ENCODE measurements around the gene MRPS31. TPM values are rescaled to one million over a fixed set of nuclear protein-coding genes. Genes with fewer than 3 reads are reported as not detected.
"Not testable (repeated sequence)": the region's sequence is repeated elsewhere in the genome, so short reads cannot be mapped to it uniquely, and the experiment has no call there.

MRPS31 gene
- total RNA-seq, 1 experiment from 2014 or later = 36.0 TPM

DNA sequence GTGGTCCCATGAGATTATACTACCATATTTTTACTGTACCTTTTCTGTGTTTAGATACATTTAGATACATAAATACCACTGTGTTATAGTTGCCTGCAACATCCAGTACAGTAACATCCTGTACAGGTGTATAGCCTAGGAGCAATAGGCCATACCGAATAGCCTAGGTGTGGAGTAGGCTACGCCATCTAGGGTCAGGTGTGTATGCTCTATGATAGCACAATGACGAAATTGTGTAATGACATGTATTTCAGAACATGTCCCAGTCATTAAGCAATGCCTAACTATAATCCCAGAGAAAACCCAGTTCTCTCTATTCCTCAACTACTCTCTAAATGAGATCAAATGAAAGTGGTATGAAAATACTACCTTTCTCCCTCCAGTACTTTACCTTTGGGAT, 22.3 kb upstream of the MRPS31 start:
- in situ Hi-C loops (cut with HindIII; ENCODE audit: low pct_unique_long_range_greater_than_20kb, low sequenced_read_pairs) = no loop called here
- no peak for DNase-seq (ENCODE audit: low read depth, low spot score)

GRCh38 chr13:40792284-40793051, 21.5 kb upstream of the MRPS31 start:
- in situ Hi-C loops (cut with HindIII; ENCODE audit: low pct_unique_long_range_greater_than_20kb, low sequenced_read_pairs) = no loop called here
- no peak for DNase-seq (ENCODE audit: low read depth, low spot score)

DNA sequence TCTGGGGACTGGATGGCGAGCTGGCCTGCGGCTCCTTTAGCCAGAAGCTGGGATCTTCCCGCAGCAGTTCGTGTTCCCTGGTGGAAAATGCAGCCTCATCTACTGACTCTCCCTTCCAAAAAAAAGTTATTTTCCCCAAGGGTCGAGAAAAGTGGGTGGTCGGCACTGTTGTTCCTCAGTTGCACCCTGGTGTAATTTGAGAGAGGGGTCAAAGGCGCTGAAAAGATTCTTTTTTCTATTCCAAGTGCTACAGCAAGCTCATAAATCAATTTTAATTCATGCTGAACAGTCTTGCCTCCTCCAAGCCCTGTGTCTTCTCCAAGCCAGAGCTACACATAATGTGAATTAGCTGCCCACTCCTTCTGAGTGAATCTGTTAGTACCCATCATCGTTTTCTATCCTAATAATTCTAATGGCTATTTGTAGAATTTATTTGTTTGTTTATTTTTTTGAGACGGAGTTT, 19.2 kb upstream of the MRPS31 start:
- in situ Hi-C loops (cut with HindIII; ENCODE audit: low pct_unique_long_range_greater_than_20kb, low sequenced_read_pairs) = no loop called here
- no peak for DNase-seq (ENCODE audit: low read depth, low spot score)

DNA sequence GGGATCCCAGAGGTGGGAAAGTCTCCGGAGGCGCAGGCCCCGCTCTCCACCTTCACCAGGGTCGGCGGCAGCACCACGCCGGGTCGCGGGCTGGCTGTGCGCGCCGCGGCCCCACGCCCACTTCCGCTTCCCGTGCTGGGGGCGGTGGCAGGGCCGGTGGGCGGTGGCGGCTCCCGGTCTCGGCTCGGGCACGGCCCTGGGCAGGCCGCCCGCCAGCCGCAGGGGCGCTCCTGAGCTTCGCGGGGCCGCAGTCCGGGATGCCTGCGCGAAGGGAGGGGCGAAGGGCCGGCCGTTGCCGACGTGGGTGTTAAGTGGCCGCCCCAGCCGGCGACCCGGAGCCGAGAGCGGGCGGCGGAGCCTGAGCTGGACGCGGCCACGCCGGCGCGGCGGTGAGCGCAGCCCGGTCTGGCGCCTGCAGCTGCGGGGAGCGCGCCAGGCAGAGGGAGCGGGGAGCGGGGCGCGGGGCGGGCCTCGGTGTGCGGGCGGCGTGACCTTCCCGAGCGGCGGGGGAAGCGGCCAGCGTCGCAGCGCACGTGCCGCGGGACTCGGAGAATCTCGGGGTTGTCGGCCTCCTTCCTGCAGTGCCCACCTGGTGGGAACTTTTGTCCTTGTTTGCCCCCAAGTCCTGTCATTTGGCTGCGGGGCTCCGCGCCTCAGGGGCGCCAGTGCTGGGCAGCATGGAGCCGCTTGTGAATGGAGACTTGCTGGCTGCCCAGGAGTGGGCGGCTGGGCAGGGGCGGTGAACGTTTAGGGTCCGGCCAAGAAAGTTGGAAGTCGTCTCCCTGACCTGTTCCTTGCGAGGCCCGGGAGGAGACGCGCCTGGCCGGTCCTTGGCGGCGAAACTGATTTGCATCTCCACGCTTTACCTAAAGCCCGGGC, 18.5 kb upstream of the MRPS31 start, which contains the start of gene SLC25A15:
Gene SLC25A15 (plus strand): TSS at position 337 of the 879 bp plus-strand sequence. CDS start 3,616 bp downstream, outside the sequence.
- peak; percentile 85 for DNase-seq (ENCODE audit: low read depth, low spot score)
- in situ Hi-C loops (cut with HindIII; ENCODE audit: low pct_unique_long_range_greater_than_20kb, low sequenced_read_pairs) = no loop called here

DNA sequence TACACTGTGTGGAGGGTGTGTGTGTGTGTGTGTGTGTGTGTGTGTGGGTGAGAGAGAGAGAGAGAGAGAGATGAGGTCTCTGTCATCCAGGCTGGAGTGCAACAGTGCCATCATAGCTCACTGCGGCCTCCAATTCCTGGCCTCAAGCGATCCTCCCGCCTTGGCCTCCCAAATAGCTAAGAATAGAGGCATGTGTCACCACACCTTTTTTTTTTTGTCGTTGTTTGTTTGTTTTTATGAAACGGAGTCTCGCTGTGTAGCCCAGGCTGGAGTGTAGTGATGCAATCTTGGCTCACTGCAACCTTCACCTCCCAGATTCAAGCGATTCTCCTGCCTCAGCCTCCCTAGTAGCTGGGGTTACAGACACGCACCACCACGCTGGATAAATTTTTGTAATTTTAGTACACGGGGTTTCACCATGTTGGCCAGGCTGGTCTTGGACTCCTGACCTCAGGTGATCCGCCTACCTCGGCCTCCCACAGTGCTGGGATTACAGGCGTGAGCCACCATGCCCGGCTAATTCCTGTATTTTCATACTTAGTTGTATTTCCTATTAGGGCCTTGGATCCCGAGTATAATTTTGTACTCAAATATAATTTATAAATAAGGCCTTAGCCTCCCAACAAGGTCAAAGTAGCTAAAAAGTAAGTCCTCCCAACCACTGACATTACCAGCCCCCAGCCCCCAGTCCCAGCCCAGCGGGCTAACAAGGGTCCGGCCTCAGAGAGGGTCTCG, 17.7 kb upstream of the MRPS31 start:
- in situ Hi-C loops (cut with HindIII; ENCODE audit: low pct_unique_long_range_greater_than_20kb, low sequenced_read_pairs); DNase-seq (ENCODE audit: low read depth, low spot score): not testable (repeated sequence)

GRCh38 chr13:40787062-40787461, 16.1 kb upstream of the MRPS31 start:
- in situ Hi-C loops (cut with HindIII; ENCODE audit: low pct_unique_long_range_greater_than_20kb, low sequenced_read_pairs) = no loop called here
- no peak for DNase-seq (ENCODE audit: low read depth, low spot score)

DNA sequence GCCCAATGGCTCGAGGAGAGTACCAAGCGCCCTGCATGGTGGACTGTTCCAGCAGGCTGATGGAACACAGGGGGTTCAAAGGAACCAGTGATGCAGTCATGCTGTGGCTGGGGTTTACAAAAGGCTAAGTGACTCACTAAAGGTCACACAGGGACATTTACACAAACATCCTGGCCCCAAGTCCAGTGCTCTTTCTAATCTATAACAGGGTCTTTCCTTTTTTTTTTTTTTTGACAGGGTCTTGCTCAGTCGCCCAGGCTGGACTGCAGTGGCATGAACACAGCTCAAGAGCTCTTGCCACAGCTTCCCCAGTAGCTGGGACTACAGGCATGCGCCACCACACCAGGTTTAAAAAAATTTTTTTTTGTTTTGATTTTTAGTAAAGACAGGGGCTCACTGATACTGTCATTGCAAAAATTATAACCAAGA, 15.6 kb upstream of the MRPS31 start:
- DNase-seq (ENCODE audit: low read depth, low spot score) = peak; percentile 4
- in situ Hi-C loops (cut with HindIII; ENCODE audit: low pct_unique_long_range_greater_than_20kb, low sequenced_read_pairs) = no loop called here

- DNase-seq (ENCODE audit: low read depth, low spot score) = no peak
- in situ Hi-C loops (cut with HindIII; ENCODE audit: low pct_unique_long_range_greater_than_20kb, low sequenced_read_pairs) = no loop called here
Observed at GRCh38 chr13:40784540-40784939, 13.6 kb upstream of the MRPS31 start.

DNA sequence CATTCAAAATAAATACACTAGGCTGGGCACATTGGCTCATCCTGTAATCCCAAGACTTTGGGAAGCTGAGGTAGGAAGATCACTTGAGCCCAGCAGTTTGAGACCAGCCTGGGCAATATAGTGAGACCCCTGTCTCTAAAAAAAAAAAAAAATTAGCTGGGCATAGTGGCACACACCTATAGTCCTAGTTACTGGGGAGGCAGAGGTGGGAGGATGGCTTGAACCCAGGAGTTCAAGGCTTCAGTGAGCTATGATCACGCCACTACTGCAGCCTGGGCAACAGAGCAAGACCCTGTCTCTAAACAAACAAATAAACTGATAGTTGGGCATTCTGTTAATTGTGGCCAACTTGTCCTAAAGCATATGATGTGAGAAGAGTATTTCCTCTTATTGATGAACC, 12.0 kb upstream of the MRPS31 start:
- in situ Hi-C loops (cut with HindIII; ENCODE audit: low pct_unique_long_range_greater_than_20kb, low sequenced_read_pairs); DNase-seq (ENCODE audit: low read depth, low spot score): not testable (repeated sequence)

DNA sequence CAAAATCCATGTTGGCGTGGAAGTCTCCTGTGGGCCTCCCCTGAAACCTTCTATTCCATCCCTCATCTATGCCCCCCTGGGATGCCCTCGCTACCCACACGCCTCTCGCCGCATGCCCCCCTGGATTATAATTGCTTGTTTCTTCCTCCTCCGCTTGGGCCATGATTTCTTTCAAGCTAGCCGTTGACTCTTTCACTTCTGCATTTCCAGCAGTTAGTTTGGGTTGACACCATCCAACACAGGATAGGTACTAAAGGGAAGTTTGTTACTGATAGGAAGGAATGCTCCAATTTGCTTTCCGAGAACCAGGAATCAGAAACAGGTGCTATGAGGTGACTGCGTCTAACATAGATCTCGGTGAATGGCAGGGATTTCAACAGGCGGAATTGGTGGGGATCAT, 10.7 kb upstream of the MRPS31 start:
- DNase-seq (ENCODE audit: low read depth, low spot score) = no peak
- in situ Hi-C loops (cut with HindIII; ENCODE audit: low pct_unique_long_range_greater_than_20kb, low sequenced_read_pairs) = no loop called here

DNA sequence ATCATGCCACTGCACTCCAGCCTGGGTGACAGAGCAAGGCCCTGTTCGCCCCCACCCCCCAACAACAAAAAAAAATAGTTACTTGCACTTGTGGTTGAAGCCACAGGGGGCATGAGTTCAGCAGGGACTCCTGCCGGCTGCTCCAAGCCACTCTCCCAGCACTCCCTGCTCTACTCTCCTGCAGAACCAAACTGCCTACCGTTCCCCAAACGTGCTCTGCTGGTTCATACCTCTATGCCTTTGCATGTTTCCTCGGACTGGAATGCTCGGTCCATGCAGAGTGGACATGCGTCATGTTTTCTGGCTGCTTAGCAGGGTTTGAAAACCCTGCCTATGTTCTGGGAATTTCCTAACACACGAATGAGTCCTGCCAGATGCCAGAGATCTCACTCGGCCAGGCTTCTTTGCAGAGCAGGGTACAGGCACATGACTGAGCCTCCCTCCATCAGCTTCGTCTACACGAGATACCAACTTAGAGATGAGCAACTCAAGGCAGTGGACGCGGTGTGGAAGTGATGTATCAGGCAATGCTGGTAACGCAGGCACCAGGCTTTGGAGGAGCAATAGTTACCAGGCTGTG, 9.9 kb upstream of the MRPS31 start:
- in situ Hi-C loops (cut with HindIII; ENCODE audit: low pct_unique_long_range_greater_than_20kb, low sequenced_read_pairs) = no loop called here
- peak; percentile 45 for DNase-seq (ENCODE audit: low read depth, low spot score)

DNA sequence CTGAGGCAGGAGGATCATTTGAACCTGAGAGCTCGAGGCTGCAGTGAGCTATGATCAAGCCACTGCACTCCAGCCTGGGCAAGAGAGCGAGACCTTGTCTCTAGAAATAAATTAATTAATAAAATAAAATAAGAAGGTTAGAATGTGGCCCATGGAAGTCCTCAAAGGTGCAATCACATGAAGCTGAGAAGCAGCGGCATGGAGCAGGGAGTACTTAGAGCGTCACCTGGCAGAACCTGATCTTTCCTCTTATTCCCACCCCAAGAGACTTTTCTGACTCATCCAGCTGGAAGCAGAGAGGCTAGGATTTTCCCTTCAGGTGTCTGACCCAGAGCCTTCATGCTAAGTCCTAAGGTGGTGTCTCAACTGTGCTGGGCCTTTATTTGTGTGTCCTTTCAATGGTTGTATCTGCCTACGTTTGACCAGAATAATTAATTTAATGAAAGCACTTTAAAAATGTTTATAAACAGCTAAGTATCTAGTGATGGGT, 8.9 kb upstream of the MRPS31 start:
- in situ Hi-C loops (cut with HindIII; ENCODE audit: low pct_unique_long_range_greater_than_20kb, low sequenced_read_pairs) = no loop called here
- DNase-seq (ENCODE audit: low read depth, low spot score) = no peak

DNA sequence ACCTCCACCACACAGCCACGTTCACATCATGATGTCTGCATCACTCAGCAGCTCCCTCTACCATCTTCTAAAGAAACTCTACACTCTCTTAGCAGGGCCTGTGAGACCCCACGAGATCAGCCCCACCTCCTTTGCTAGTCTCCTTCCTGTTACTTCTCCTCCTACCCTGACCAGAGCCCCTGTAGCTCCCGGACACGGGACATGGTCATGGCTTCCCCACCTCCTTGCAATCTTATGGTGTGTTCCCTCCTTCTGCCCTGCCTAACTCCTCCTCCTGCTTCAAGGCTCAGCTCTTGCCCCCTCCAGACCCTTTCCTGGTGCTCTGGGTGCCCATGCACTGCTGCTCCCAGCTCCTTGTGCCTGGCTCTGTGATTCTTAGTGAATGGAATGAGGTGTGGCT, 8.1 kb upstream of the MRPS31 start:
- in situ Hi-C loops (cut with HindIII; ENCODE audit: low pct_unique_long_range_greater_than_20kb, low sequenced_read_pairs) = no loop called here

DNA sequence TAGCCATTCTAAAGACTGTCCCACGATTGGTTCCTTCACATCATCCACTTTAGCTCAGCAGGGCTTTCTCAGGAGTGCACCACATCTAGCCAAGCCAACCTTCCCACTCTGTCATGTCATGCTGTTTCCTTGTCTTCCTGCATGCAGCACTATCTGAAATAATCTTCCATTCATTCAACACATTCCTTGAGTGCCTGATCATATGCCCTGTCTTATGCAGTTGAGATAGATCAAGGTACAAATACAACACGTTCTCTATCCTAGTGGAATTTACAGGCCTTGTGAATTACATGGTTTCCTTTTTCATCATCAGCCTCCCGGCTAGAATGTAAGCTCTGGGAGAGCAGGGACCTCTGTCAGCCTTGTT, 6.8 kb upstream of the MRPS31 start:
- in situ Hi-C loops (cut with HindIII; ENCODE audit: low pct_unique_long_range_greater_than_20kb, low sequenced_read_pairs) = no loop called here
- DNase-seq (ENCODE audit: low read depth, low spot score) = peak; percentile 50

More for the DNA sequence above, 8.1 kb upstream of the MRPS31 start:
- DNase-seq (ENCODE audit: low read depth, low spot score) = no peak

GRCh38 chr13:40777166-40777808, 6.3 kb upstream of the MRPS31 start:
- in situ Hi-C loops (cut with HindIII; ENCODE audit: low pct_unique_long_range_greater_than_20kb, low sequenced_read_pairs) = no loop called here
- peak; percentile 78 for DNase-seq (ENCODE audit: low read depth, low spot score)

DNA sequence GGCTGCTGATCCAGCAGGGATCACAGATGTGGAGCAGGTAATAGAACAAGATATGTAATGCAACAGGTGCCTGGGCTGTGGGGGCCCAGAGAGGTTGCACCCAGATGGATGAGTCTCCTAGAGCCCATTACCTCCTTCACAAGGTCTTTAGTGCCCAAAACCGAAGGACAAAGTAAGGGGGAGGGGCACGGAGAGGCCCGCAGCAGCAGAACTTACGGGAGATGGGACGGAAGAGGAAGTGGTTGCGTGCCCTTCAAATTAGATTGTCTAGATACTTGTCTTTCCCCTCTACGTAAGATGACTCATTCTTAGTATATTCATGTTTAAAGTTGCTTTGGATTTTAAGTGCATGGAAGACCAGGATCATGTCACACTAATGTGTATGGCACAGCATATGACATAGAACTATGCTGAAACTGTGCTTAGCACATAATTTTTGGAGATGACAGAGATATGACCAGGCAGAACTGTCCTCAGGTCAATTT, 5.7 kb upstream of the MRPS31 start:
- peak; percentile 23 for DNase-seq (ENCODE audit: low read depth, low spot score)
- in situ Hi-C loops (cut with HindIII; ENCODE audit: low pct_unique_long_range_greater_than_20kb, low sequenced_read_pairs) = no loop called here

DNA sequence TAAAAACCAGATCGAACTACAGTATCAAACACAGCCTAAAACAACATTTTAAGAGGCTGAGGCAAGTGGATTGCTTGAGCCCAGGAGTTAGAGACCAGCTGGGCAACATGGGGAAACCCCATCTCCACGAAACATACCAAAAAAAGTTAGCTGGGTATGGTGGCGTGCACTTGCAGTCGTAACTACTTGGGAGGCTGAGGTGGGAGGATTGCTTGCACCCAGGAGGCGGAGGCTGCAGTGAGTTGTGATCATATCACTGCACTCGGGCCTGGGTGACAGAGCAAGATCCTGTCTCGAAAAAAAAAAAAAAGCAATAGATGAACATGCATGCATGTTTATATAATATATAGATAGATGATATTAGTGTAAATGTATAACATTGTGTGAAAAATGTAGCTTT, 5.2 kb upstream of the MRPS31 start:
- in situ Hi-C loops (cut with HindIII; ENCODE audit: low pct_unique_long_range_greater_than_20kb, low sequenced_read_pairs) = no loop called here
- no peak for DNase-seq (ENCODE audit: low read depth, low spot score)

Measured in SK-MEL-5 (cell line).